GM18909 (cell line): ENCODE measurements around the gene IP6K1.
"Not testable (repeated sequence)": the region's sequence is repeated elsewhere in the genome, so short reads cannot be mapped to it uniquely, and the experiment has no call there.

ENCODE experiments used
- ATAC-seq: cut with Tn5 transposase; IDR thresholded peaks from one replicate; pipeline ENCODE4 v1.9.1; 2021; ENCODE audit warnings: mild to moderate bottlenecking; ENCODE audit not compliant: unreplicated experiment, poor library complexity

Gene IP6K1

GRCh38 chr3:49772703-49773102, 13.6 kb downstream of the IP6K1 start:
- ATAC-seq = no peak

DNA sequence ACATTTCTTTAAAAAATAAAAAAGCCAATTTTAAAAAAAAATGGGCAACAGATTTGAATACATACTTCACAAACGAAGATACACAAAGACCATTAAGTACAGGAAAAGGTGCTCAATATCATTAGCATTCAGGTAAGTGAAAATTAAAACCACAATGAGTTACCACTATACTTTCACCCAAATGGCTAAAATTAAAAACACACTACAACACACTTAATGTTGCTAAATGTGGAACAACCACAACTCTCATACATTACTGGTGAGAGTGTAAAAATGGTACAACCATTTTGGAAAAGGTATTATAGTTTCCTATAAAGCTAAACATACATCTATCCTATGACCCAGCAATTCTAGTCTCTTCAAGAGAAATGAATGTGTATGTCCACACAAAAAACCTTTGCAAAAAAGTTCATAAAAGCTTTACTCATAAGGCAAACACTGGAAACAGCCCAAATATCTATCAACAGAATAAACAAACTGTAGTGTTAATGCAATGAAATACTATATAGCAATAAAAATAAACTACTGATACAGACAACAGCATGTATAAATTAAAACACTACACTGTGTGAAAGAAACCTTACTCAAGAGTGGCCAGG, 14.9 kb downstream of the IP6K1 start:
- ATAC-seq = no peak

DNA sequence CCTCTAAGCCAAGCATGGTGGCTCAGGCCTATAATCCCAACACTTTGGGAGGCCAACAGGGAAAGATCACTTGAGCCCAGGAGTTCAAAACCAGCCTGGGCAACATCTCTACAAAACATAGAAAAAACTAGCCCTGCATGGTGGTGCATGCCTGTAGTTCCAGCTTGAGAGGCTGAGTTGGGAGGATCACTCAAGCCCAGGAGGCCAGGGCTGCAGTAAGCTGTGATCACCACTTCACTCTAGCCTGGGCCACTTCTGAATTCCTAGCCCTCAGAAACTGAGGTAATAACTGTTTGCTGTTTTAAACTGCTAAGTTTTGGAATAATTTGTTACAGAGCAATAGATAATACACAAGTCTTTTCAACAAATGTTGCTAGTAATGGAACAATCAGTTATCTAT, 16.4 kb downstream of the IP6K1 start:
- no peak for ATAC-seq

GRCh38 chr3:49769286-49769915, 16.9 kb downstream of the IP6K1 start:
- no peak for ATAC-seq

- ATAC-seq = no peak
Measured at GRCh38 chr3:49763981-49764380, 22.4 kb downstream of the IP6K1 start.

GRCh38 chr3:49761661-49762060, 24.7 kb downstream of the IP6K1 start:
- no peak for ATAC-seq

GRCh38 chr3:49759226-49759625, 27.1 kb downstream of the IP6K1 start:
- no peak for ATAC-seq

DNA sequence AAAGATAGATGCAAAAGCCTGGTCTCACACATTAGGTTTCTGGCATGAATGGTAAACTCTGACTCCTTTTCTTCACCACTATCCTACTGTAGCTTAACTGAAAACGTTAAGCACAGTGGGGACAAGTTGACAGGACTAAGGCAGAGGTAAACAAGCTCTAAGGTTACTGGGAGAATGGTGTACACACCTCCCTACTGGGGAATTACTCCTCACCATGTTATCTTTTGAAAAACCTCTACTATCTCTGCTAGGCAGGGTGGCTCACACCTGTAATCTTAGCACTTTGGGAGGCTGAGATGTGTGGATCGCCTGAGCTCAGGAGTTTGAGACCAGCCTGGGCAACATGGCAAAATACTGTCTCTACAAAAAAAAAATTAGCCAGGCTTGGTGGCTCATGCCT, 29.1 kb downstream of the IP6K1 start:
- ATAC-seq = no peak

DNA sequence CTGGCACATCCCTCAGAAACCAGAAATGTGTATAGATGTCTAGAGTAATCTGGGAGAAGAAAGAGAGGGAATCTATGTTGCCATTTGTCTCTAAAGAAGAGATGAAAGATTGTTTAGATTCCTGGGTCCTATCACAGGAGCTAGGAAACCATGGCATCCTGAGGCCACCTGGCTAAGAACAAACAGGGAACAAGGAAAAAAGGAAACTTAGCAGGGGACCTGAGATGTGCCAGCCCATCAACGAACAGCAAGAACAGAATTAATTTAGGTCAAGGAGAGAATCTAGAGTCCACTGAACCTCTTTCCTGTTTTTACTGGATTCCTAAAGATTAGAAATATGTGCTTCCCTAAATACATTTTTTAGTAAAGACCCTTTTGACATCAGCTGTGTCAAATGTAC, 30.3 kb downstream of the IP6K1 start:
- no peak for ATAC-seq

DNA sequence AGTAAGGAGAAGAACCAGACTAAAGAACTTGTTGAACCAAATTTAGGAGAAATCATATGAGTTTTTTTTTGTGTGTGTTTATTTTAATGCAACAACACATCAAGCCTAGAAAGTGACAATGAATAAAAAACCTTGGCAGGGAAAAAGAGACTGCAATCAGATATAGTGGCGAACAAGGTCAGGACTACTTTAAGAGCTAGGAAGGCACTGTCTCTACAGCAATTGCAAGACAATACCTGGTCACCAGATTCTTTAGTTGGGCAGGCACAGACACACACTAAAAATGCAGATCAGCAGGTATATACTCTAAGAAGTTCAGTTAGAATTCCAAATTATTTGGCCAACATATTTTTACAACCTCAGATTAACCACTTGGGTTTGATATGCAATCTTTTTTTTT, 31.8 kb downstream of the IP6K1 start:
- ATAC-seq = no peak

DNA sequence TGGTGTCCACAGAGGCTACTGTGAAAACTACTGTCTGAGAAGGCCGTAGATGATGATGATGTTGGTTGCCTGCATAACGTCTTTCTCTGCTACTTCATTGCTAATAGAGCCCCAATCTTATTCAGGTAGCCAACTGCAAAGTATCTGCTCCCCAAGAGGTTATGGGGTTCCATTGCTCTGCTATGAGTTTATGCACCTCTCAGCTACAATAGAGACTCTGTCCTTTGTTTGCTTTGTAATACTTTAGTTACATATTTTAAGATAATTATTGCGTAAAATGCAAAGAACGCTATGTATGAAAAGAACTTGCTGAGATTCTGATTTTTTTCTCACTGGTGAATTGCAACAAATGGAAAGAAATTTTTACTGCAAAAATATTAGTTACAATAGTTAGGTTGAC, 34.8 kb downstream of the IP6K1 start:
- ATAC-seq = no peak

DNA sequence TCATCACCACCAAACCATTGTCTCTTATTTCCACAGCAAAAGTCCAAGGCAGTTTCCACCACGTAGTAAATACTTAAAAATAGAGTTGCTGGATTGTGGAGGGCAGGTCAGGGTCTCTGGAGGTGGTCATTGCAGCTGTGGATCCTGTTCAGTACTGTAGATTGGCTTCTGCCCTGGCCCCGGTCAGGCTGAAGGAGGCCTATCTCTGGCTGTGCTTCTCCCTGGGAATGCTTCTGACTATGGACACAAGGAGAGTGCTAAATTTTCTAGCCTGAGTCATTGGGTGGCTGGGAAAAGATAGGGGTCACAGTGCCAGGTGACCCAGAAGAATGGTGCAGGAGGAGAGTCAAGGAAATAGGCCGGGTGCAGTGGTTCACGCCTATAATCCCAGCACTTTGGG, 36.3 kb downstream of the IP6K1 start:
- ATAC-seq = no peak

GRCh38 chr3:49748874-49749273, 37.5 kb downstream of the IP6K1 start:
- ATAC-seq = not testable (repeated sequence)

DNA sequence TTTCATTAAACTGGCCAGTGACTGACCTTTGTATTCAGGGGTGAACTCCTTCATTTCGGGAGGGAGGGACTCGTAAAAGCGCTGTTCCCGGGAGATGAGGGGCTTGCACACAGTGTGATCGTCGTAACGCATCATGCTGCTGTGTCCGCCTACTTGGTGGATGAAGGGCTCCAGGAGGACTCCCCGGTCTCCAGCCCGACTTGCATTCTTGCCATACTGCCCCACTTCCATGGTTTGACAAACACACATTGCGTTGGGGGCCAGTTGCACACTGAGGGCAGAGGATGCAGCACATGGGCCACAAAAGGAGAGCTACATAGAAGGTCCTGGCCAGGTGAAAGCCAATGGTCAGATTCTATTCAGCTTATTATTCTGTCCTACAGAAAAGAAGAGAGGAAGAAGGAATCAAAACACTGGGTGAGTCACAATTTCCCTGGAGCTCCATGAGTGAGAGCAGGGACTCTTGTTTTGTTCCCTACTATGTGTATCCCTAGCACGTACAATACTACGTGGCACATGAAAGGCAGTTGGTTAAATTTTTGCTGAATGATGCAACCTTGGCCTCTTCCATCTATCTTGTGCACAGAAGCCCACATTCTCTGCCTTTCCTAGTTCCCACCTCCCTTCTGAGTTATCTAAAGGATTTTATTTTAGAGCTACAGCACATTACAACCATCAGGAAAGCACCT, 38.4 kb downstream of the IP6K1 start:
- no peak for ATAC-seq

DNA sequence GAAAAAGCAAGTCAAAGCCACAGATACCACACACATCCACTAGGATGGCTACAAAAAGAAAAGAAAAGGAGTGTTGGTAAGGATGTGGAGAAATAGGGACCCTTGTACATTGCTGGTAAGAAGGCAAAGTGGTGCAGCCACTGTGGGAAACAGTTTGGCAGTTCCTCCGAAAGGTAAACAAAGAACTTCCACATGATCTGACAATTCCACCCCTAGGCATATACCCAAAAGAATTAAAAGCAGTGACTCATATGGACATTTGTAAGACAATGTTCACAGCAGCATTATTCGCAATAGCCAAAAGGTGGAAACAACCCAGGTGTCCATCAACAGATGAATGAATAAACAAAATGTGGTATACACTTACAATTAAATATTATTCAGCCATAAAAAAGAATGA, 40.4 kb downstream of the IP6K1 start:
- ATAC-seq = no peak

- ATAC-seq = no peak
Measured at GRCh38 chr3:49740427-49740826, 45.9 kb downstream of the IP6K1 start.

GRCh38 chr3:49738067-49738713, 48.2 kb downstream of the IP6K1 start:
- ATAC-seq = no peak

GRCh38 chr3:49734752-49735151, 51.6 kb downstream of the IP6K1 start:
- ATAC-seq = no peak

DNA sequence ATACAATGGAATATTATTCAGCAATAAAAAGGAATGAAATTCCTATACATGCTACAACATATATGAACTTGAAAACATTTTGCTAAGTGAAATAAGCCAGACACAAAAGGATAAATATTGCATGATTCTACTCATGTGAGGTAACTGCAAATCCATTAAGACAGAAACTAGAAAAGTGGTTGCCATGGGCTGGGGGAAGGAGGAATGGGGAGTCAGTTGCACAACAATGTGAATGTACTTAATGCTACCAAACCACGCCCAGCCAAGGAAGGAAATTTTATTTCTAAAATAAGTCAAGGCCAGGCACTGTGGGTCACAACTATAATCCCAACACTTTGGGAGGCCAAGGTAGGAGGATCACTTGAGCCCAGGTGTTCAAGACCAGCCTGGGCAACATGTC, 52.8 kb downstream of the IP6K1 start:
- no peak for ATAC-seq

DNA sequence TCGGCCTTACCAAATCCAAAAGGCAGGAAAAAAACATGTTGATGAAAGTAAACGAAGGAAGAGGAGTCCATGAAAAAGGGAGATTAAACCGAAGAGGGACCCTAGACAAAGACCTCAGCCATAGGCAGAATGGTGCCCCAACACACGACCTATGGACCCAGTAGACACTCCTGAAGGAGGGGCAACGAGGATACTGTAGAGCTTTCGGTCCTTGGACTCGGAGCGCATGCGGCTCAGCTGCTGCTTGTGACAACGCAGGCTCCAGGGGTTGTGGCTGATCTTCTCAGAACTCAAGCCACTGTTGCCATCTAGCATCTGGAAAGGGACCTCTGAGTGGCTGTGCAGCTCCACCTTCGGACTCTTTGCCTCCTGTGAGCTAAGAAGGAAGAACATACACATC, 53.7 kb downstream of the IP6K1 start:
- no peak for ATAC-seq

DNA sequence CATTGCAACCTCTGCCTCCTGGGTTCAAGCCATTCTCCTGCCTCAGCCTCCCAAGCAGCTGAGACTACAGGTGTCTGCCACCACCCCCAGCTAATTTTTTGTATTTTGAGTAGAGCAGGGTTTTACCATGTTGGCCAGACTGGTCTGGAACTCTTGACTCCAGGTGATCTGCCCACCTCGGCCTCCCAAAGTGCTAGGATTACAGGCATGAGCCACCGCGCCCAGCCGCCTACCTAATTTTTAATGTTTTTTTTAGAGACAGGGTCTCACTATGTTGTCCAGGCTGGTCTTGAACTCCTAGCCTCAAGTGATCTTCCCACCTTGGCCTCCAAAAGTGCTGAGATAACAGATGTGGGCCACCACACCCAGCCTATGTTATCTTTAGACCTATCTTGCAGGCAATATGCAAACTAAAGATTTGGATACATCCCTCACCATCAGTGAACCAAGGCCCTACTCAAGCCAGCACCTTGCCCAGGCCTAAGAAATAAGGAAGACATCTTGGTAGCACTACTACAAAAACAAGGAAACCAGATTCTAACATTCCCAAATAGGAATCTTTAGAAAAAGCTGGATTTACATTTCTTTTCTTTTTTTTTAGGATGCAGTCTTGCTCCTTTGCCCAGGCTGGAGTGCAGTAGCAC, 56.3 kb downstream of the IP6K1 start:
- ATAC-seq = no peak
